NCI-H128 (cell line): Measurements from ENCODE around the gene CEP57.
"Not testable (repeated sequence)": the region's sequence is repeated elsewhere in the genome, so short reads cannot be mapped to it uniquely, and the experiment has no call there.

Experiments used
- DNase-seq: peaks from one replicate; lab custom pipeline; 2025; ENCODE audit not compliant: unreplicated experiment; lab: John Stamatoyannopoulos, UW

Gene CEP57

DNA sequence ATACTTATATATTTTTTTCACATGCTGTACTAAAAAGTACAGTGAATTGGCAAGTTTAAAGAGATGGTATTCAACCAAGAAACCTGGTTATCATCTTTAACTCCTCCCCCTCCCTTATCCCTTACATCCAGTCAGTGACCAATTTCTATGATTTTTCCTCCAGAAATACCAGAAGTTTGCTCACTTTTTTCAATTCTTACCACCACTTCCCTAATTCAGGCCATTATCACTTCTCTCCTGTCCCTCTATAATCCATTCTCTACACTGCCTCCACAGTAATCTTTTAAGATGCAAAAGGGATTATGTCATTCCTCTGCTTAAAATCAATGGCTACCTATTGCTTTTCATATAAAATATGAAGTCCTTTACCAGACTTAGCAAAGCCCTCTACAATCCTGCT is 62.8 kb downstream of the CEP57 start:
- DNase-seq, result no peak

DNA sequence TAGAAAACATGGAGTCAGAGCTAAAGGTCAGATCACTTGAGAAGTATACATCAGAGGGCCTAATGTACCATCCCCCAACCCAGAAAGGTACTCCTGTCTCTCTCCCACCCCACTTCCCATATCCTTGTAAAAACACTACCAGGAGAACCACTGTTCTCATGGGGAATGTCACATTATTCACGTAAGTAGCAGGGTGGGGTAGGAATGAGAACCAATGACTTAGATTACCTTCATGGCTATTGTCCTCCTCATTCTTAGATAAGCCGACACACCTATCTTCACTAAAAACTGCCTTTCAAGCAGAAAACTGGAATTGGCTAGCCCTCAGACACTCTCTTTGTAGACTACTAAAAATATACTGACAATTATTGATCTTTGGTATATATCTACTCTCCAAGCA is 63.6 kb downstream of the CEP57 start:
- DNase-seq, result no peak

DNA sequence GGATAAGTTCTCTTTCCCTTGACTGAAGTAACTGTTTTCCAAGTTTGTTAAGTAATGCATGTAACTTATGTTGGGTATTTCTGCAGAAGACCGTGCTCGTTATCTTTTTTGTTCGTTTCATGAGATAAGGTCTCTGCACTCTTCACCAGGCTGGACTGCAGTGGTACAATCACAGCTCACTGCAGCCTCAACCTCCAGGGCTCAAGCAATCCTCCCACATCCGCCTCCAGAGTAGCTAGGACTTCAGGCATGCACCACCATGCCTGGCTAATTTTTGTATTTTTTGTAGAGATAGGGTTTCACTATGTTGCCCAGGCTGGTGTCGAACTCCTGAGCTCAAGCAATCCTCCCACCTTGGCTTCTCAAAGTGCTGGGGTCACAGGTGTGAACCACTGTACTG is 64.1 kb downstream of the CEP57 start:
- DNase-seq, result not testable (repeated sequence)

DNA sequence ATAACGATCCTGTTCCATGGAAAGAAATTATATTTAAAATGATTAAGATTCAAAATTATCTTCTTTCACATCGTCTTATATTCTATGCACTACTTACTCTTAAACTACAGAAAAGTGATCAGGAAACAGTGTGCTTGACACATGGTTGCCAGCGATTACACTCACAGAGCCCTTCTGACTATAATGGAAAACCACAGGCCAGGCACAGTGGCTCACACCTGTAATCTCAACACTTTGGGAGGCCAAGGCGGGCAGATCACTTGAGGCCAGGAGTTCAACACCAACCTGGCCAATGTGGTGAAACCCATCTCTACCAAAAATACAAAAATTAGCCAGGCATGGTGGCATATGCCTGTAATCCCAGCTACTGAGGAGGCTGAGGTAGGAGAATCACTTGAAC is 69.7 kb downstream of the CEP57 start:
- not testable (repeated sequence) for DNase-seq

DNA sequence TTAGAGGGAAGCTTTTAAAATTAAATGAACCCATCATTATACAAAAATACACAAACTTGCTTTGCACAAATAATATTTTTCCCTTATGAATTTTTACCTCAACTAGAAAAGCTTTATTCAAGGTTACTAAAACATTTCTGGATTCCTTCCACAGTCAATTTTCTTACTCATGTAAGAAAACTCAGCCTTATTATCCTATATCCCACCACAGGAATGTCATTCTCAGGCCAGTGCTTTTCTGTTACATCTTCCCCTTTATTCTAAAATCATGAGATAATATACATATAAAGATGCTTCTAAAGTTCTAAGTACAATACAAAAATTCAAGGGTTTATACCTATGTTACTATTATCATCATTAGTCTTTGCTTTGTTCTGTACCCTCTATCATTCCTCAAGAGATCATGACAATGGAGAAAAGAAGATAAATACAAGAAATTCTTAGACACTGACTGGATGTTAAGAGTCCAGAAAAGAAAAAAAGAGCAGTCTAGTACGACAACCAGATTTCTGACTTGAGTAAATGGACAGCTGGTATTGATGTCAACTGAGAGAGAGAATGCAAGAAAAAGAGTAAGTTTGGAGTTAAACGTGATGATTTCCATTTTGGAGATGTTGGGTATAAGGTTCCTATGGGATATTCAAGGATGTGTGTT is 73.3 kb downstream of the CEP57 start:
- no peak for DNase-seq

DNA sequence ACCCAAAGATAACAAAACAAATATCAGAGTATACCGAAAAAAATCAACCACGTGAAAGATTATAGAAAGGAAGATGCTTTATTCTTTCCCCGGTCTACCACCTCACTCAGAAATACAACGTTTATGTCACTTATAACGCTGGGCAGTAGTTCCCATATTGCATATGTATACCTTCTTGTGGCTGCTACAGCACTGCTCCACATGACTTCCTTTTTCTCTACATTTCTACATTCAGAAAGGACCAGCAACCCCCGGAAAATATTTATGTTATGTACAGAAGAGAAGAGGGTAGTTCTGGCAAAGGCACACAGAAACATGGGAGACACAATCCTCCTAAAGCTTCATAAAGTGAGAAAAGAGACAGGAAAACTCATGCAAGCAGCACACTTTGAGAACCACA is 76.8 kb downstream of the CEP57 start:
- DNase-seq, result no peak

DNA sequence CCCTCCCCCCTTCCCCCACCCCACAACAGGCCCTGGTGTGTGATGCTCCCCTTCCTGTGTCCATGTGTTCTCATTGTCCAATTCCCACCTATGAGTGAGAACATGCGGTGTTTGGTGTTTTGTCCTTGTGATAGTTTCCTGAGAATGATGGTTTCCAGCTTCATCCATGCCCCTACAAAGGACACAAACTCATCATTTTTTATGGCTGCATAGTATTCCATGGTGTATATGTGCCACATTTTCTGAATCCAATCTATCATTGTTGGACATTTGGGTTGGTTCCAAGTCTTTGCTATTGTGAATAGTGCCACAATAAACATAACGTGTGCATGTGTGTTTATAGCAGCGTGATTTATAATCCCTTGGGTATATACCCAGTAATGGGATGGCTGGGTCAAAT is 80.6 kb downstream of the CEP57 start:
- DNase-seq, result not testable (repeated sequence)

DNA sequence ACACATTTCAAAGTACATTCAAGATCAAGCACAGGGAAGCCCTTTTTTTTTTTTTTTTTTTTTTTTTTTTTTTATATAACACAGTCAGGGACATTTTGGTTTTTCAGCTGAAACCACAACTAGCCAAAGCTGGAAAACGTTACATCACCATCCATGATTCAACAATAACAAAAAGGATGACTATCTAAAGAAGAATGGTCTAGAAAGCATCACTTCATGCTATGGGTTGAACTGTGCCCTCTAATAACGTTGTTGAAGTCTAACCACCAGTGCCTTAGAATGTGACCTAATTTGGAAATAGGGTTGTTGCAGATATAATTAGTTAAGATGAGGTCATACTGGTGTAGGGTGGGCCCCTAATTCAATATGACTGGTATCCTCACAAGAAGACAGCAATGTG is 87.0 kb downstream of the CEP57 start:
- DNase-seq, result no peak
